Limb (tissue), 2 donors: ENCODE results near the gene CHIC2.
"Not testable (repeated sequence)": the region's sequence is repeated elsewhere in the genome, so short reads cannot be mapped to it uniquely, and the experiment has no call there.

Experiments
- DNase-seq, 2 donors: peaks; one replicate each; pipeline ENCODE4 v3.0.0-alpha.2; 2016; ENCODE audit errors: extremely low spot score in 2 of 2

CHIC2 gene

DNA sequence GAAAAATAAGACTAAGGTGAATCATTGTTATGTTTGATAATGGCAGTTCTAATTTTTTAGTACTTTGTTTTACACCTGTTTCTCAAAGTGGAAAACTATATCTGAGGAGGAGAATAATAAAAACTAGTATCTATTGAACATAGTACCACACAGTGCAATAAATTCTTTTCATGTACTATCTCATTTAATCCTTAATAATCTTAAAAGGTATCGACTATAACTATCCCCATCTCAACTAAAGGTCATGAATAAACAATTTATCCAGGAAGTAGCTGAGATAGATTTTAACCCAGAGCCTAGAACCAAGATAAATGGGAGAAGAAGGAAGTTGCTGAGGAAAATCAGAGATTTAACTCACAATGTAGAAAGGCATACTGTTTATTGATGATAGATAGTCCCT, 2.5 kb downstream of the CHIC2 start:
- no peak for DNase-seq

GRCh38 chr4:54061067-54061466, 3.3 kb downstream of the CHIC2 start:
- no peak for DNase-seq

GRCh38 chr4:54060116-54060515, 4.3 kb downstream of the CHIC2 start:
- no peak for DNase-seq

GRCh38 chr4:54058171-54058570, 6.2 kb downstream of the CHIC2 start:
- DNase-seq, result no peak

- no peak for DNase-seq
Observed at GRCh38 chr4:54056360-54056759, 8.0 kb downstream of the CHIC2 start.

DNA sequence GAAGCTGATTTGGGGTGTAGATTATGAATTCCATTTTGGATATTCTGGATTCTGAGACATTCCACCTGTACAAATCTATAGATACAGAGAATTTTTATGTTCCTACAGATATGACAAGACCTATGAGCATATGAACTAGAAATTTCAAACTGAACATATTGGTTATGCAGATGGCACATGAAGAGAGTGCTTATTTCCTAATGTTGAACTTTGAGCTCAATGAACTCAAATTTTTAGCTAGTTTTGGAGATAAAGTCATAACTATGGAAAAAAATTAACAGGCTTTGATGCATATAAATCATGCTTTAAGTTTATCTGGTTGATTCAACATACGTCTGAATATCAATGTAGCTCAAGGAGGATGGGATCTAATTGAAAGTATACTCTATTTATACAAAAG, 8.9 kb downstream of the CHIC2 start:
- no peak for DNase-seq

- DNase-seq, result no peak
Observed at GRCh38 chr4:54054501-54054900, 9.9 kb downstream of the CHIC2 start.

DNA sequence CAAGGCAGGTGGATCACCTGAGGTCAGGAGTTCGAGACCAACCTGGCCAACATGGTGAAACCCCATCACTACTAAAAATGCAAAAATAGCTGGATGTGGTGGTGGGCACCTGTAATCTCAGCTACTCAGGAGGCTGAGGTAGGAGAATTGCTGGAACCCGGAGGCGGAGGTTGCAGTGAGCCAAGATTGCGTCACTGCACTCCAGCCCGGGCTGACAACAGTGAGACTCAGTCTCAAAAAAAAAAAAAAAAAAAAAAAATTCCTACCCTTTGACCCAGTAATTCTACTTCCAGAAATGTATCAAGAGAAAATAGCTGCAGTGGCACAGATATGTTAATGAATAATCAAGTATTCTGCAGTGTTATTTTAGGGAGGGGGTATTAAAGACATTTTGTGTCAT, 11.1 kb downstream of the CHIC2 start:
- not testable (repeated sequence) for DNase-seq

DNA sequence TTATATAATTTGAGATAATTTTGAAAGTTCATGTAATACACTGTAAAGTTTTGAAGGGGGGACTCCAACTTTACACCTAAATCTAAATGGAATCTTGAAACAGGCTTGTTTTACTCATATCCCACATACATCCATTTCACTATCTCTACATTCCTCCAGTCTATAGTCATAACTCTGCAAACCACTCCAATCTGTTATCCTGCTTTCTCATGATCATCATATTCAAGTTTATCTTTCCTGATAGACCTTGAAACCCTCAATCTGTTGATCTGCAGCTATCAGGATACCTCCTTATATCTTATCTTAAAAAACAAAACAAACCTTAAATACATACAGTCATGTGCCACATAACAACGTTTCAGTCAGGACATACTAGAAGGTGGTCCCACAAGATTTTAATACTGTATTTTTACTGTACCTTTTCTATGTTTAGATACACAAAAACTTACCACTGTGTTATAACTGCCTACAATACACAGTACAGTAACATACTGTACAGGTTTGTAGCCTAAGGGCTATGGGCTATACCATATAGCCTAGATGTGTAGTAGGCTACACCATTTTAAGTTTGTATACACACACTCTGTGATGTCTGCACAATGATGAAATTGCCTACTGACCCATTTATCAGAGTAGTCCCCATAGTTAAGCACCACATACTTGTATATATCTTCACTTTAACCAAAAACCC, 14.0 kb downstream of the CHIC2 start:
- no peak for DNase-seq

GRCh38 chr4:54043630-54044029, 20.8 kb downstream of the CHIC2 start:
- not testable (repeated sequence) for DNase-seq

DNA sequence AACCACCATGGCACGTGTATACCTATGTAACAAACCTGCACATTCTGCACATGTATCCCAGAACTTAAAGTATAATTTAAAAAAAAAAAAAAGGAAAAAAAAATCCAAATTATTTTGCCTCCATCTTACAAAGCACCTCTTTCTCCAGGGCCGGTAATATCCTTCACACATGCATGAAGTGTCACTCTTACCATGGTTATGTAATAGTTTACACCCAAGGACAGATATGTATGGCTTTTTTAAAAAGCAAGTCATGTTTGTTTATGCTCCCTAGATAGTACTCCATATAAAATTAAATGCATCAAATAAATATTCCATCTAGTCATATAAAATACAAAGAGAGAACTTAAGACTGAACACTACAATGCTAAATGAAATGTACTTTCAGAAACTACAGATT, 22.5 kb downstream of the CHIC2 start:
- DNase-seq, result no peak

DNA sequence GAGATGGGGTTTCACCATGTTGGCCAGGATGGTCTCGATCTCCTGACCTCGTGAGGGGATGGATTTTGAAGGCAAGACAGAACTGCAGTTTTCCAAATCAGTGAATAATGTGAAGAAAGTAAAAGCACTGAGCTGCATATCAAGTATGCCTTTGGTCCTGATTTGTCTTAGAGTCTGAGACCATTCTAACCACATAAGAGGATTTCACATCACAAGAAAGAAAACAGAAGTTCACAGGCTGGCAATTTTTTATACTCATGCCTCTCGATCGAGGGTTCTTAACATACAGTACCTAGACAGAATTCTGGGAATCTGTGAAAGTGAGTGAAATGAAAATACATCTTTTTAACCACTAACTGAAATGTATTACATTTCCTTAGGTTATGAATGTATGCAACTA, 23.3 kb downstream of the CHIC2 start:
- no peak for DNase-seq

DNA sequence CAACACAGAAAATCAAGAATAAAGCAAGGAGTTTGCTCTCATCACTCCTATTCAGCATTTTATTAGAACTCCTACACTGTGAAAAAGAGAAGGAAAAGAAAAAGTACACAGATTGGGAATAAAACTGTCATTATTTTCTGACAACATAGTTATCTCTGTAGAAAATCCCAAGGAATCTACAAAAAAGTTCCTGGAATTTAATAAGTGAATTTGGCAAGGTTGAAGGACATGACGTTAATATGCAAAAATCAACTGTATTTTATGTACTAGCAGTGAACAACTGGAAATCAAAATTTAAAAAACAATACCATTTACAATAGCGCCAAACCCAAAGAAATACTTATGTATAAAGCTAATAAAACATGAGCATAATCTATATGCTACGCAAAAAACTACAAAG, 26.3 kb downstream of the CHIC2 start:
- no peak for DNase-seq

GRCh38 chr4:54036184-54036583, 28.2 kb downstream of the CHIC2 start:
- no peak for DNase-seq

GRCh38 chr4:54032558-54033135, 31.8 kb downstream of the CHIC2 start:
- DNase-seq, result no peak

GRCh38 chr4:54027311-54027710, 37.1 kb downstream of the CHIC2 start:
- no peak for DNase-seq

DNA sequence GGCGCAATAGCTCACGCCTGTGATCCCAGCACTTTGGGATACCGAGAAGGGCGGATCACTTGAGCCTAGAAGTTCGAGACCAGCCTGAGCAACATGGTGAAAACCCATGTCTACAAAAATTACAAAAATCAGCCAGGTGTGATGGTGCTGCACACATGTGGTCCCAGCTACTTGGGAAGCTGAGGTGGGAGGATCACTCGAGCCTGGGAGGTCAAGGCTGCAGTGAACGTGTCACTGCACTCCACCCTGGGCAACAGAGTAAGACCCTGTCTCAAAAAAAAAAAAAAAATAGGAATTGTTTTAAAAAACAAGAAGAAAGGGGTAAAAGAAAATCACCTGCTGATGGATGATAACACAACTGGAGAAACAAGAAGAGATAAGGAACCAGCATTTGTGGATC, 38.8 kb downstream of the CHIC2 start:
- no peak for DNase-seq

DNA sequence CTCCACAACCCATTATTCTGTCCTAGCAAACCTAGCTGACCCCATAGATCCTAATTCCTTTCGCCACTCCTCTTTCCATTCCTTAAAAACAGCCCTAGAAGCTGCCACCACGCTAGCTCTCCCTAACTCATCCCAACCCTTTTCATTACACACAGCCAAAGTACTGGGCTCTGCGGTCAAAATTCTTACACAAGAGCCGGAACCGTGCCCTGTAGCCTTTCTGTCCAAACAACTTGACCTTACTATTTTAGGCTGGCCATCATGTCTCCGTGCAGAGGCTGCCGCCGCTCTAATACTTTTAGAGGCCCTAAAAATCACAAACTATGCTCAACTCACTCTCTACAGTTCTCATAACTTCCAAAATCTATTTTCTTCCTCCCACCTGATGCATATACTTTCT, 41.4 kb downstream of the CHIC2 start:
- not testable (repeated sequence) for DNase-seq

DNA sequence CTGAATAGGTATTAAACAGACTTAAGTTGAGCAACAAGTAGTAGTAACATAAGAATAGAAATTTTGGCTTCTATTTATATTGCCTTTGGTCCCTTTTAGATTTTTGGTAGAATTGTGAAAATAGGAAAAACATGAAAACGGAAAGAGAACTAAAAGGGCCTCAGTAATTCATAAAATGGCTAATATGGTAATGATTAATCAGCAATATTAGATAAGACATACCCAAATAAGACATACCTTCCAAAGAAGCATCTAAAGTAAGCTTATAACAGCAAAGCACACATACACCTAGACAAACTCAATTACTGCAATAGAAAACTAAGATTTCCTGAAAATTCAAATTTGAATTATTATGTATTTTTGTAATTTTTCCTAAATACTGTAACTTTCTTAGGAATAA, 46.4 kb downstream of the CHIC2 start:
- no peak for DNase-seq

DNA sequence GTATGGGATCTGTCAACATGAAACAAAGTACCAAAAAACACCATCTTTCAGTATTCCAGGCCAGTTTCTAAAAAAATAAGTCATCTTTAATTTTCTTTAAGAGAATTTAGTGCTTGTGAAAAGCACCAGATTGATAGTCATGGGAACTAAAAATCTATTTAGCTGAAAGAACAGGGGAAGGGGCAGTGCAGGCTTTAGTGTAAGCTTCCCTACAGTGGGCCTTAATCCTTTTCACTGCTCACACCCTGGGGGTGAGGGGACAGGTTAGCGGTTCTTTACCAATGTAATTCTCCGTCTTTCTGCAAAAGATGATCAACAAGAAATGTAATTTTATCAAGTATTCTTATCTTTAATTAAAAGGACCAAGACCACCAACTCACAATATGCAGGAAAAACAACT, 47.1 kb downstream of the CHIC2 start:
- DNase-seq, result no peak

GRCh38 chr4:54016504-54016903, 47.9 kb downstream of the CHIC2 start:
- no peak for DNase-seq

DNA sequence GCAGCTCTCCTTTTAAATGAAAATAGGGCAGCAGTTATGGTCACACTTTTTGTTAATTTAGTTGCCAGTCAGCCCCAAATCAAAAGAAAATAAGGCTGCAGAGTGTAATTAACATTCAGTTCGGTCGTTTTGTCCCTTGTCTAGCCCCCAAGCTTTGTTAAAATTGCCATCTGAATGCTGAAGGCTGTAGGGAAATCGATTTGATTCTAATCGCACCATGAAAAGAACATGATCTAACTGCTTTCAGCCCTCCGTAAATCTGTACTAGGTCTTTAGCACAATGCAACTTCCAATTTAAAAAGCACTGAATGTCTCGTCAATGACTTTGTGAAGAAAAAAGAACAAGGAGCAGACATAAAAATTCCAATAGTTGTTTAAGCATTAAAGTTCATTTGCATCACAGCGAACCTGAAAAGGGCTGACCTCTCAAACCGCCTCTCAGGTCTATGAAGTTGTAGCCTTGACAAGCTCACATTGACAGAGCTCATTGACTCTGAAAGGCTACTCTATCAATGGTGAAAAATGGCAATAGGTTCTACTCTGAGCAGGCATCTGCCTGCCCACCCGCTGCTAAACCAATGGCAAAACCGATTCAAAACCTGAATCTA, 48.9 kb downstream of the CHIC2 start:
- DNase-seq, result no peak

DNA sequence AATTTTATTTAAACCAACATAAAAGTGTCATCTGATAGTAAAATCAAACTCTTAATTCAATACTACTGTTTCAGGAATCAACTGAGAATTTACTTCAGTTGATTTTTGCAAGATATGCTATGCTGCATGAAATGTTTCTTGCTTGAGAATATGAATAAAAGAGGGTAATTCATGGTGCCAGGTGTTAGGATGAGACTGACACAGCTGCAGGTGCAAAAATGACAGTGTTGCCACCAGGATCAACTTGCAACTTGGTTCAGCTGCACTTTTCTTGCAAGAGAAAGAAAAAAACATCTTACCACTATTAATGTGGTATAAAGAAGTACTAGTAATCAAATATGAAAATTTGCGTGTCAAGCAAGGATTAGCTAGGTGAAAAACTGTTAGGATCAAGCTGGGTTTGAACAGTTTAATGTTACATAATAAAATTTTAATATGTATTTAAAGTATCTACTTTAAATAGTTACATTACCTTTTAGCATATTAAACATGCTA, 49.7 kb downstream of the CHIC2 start:
- no peak for DNase-seq
